ENCODE data around the gene KAZN.

GRCh38 chr1:14794136-14794768 is 195.8 kb downstream of the KAZN start:
- TF ChIP-seq CSRNP3 (CRISPR knock-in tag; IDR thresholded peaks at IDR 0.05) (no peak), ZC3H10 (CRISPR knock-in tag; IDR thresholded peaks at IDR 0.05) (no peak), PATZ1 (CRISPR knock-in tag; IDR thresholded peaks at IDR 0.05; ENCODE audit: borderline replicate concordance) (no peak), ZNF70 (CRISPR knock-in tag; IDR thresholded peaks at IDR 0.05) (no peak), TCF4 (CRISPR knock-in tag; IDR thresholded peaks at IDR 0.05; ENCODE audit: borderline replicate concordance) (no peak), ZFP30 (CRISPR knock-in tag; IDR thresholded peaks at IDR 0.05) (no peak), ARNTL (CRISPR knock-in tag; IDR thresholded peaks at IDR 0.05; ENCODE audit: borderline replicate concordance, low read depth) (no peak), BACH2 (CRISPR knock-in tag; IDR thresholded peaks at IDR 0.05; ENCODE audit: borderline replicate concordance) (no peak), TSHZ2 (CRISPR knock-in tag; IDR thresholded peaks at IDR 0.05) (no peak)
